Panc1 (cell line): ENCODE data around the gene TMEM184A.

Source experiments
- CTCF ChIP-seq: fragments of 450-650 bp; IDR thresholded peaks from 2 replicates; pipeline ENCODE4 v1.5.1; 2017; ENCODE audit warnings: mild to moderate bottlenecking
- POLR2AphosphoS5 ChIP-seq: IDR thresholded peaks from 2 replicates; pipeline ENCODE4 v1.6.1; 2012; ENCODE audit warnings: mild to moderate bottlenecking, low read depth, low read length, moderate library complexity
- TCF7L2 ChIP-seq: IDR thresholded peaks from 2 replicates; pipeline ENCODE4 v1.6.1; 2011; ENCODE audit warnings: mild to moderate bottlenecking, low read depth, low read length, inconsistent platforms

GRCh38 chr7:1546909-1547776 is 8.9 kb downstream of the TMEM184A start:
- no peak for TF ChIP-seq POLR2AphosphoS5
- TF ChIP-seq CTCF = no peak
- no peak for TF ChIP-seq TCF7L2
